ENCODE measurements around the gene SEC14L1.
"Not testable (repeated sequence)": the region's sequence is repeated elsewhere in the genome, so short reads cannot be mapped to it uniquely, and the experiment has no call there.

SEC14L1 gene

DNA sequence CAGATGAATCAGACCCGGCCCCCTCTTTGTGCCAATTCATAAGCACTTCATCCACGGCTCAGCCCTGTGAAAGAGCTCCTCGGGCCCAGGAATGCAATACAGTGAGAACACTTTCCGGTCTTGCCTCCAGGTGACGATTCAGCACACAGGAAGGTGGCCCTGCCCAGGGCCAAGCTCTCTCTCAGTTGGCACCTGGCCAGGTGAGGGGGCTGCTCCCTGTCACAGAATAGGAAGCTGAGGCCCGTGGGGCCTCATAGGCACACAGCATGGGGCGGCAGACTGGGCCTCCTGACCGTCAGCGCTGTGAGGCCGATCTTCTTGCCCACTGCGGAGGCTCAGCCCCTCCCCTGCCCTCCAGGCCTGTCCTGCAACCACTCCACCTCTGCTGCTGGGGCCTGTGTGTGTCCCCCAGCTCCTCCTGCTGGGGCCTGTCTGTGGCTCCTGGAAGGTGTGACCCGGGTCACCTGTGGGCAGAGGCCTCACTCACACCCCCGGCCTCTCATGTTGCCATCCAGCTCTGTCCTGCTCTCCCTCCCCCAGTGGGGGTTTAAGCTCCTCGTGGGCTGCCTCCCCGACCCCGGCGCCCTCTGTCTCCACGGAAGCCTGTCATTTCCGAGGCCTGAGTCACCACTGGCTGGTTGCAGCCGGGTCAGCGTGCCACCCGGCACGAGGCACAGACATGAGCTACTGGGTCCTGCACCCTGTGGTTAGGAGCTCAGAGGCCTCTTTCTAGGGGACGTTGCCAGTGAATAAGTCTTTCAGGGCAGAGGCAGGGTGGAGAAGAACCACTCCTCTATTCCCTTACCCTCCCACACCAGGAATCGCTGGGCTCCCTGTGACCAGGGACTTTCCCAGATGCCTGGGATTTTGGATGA is 114.4 kb downstream of the SEC14L1 start:
- no peak overlapping the region for H3K4me3 ChIP-seq (ENCODE audit: low read depth, low read length)
- TF ChIP-seq, protein P1, sequence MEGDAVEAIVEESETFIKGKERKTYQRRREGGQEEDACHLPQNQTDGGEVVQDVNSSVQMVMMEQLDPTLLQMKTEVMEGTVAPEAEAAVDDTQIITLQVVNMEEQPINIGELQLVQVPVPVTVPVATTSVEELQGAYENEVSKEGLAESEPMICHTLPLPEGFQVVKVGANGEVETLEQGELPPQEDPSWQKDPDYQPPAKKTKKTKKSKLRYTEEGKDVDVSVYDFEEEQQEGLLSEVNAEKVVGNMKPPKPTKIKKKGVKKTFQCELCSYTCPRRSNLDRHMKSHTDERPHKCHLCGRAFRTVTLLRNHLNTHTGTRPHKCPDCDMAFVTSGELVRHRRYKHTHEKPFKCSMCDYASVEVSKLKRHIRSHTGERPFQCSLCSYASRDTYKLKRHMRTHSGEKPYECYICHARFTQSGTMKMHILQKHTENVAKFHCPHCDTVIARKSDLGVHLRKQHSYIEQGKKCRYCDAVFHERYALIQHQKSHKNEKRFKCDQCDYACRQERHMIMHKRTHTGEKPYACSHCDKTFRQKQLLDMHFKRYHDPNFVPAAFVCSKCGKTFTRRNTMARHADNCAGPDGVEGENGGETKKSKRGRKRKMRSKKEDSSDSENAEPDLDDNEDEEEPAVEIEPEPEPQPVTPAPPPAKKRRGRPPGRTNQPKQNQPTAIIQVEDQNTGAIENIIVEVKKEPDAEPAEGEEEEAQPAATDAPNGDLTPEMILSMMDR (IDR thresholded peaks at IDR 0.05; ENCODE audit: borderline replicate concordance, insufficient read depth, low read depth, low read length), result no peak

DNA sequence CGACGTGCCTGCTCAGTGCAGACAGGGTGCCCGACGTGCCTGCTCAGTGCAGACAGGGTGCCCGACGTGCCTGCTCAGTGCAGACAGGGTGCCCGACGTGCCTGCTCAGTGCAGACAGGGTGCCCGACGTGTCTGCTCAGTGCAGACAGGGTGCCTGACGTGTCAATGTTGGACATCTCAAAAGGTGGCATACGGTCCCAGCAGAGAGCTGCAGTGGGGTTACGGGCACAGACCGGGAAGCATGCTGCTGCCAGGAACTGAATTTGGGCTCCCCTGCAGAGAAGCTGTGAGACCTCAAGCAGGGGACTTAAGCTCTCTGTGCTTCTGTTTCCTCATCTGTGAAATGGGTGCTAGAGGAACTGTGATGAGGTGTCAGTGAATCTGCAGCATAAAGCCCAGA is 115.2 kb downstream of the SEC14L1 start:
- not testable (repeated sequence) for H3K4me3 ChIP-seq (ENCODE audit: low read depth, low read length)

DNA sequence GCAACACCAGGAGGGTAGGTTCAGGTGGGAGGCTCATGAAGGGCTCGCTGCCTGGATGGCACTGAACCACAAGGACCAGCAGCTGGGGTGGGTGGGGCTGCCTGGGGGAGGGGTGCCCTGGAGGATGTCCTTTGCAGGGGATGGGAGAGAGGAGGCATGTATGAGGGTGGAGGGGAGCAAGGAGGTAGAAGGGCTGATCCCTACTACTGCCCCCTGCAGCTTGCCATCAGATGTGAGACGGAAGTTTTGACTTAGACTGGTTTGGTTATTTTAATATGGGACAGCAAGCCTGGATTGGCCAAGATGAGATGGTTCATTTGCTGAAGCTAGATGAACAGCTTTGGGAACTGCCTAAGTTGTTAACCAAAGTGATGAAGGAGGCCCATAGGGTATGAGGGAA is 115.9 kb downstream of the SEC14L1 start:
- TF ChIP-seq, protein P1 (IDR thresholded peaks at IDR 0.05; ENCODE audit: borderline replicate concordance, insufficient read depth, low read depth, low read length), result peak; percentile 8; the same call in 1 of the 2 replicates
- no peak overlapping the region for H3K4me3 ChIP-seq (ENCODE audit: low read depth, low read length)

DNA sequence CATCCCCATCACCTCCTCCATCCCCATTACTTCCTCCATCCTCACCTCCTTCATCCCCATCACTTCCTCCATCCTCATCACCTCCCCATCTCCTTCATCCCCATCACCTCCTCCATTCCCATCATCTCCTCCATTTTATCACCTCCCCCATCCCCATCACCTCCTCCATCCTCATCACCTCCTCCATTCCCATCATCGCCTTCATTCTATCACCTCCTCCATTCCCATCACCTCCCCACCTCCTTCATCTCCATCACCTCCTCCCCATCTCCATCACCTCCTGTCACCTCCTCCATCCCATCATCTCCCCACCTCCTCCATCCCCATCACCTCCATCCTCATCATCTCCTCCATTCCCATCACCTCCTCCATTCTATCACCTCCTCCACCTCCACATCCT is 116.4 kb downstream of the SEC14L1 start:
- TF ChIP-seq, protein P1 (IDR thresholded peaks at IDR 0.05; ENCODE audit: borderline replicate concordance, insufficient read depth, low read depth, low read length), result no peak
- no peak overlapping the region for H3K4me3 ChIP-seq (ENCODE audit: low read depth, low read length)

DNA sequence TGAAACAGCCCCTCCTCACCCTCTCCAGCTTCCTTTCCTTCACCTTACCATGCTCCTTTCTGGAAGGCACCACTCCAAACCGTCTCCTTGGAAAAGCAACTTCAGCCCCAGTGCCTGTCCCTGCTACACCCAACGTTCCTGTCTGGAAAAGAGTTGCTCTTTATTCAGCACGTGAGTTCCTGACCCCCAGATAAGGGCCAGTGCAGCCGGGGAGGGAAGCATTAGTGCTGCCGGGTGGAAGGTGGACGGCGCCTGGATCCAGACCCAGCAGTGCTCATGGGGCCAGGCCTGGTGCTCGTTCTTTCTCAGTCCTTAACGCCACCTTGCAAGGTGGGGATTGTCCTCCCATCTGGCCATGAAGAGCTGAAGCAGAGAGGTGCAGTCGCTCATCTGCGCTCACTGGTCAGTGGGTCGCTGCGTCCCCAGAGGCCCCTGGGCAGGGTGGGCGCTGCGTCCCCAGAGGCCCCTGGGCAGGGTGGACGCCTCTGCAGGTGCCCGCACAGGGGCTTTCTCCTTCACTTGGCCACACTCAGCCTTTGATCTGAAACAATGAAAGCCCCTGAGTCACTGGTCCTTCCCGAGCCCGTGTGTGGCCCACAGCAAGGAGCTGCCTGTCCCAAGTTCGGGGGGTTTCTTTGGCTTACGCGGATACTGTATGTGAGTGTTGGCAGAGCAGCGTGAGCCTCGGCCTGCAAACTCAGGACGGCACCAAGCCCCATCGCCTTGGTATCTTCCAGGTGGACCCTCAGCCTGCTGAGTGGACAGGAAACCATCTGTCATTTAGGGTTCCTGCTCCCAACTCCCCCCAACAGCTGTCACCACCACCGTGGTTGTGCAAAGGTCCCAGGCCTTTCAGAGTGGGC is 117.1 kb downstream of the SEC14L1 start:
- no peak overlapping the region for H3K4me3 ChIP-seq (ENCODE audit: low read depth, low read length)

DNA sequence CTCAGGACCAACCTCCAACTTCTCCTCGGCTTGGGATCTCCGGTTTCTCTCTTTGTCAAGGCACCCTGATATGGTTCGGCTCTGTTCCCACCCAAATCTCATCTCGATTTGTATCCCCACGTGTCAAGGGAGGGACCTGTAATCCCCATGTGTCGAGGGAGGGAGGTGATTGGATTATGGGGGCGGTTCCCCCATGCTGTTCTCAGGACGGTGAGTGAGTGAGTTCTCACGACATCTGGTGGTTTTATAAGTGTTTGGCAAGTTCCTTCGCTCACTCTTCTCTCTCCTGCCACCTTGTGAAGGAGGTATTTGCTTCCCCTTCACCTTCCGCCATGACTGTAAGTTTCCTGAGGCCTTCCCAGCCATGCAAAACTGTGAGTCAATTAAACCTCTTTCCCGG is 117.9 kb downstream of the SEC14L1 start:
- no peak overlapping the region for H3K4me3 ChIP-seq (ENCODE audit: low read depth, low read length)
- TF ChIP-seq, protein P1 (IDR thresholded peaks at IDR 0.05; ENCODE audit: borderline replicate concordance, insufficient read depth, low read depth, low read length), result no peak

More for the DNA sequence above, 117.1 kb downstream of the SEC14L1 start:
- TF ChIP-seq, protein P1 (IDR thresholded peaks at IDR 0.05; ENCODE audit: borderline replicate concordance, insufficient read depth, low read depth, low read length), result no peak

DNA sequence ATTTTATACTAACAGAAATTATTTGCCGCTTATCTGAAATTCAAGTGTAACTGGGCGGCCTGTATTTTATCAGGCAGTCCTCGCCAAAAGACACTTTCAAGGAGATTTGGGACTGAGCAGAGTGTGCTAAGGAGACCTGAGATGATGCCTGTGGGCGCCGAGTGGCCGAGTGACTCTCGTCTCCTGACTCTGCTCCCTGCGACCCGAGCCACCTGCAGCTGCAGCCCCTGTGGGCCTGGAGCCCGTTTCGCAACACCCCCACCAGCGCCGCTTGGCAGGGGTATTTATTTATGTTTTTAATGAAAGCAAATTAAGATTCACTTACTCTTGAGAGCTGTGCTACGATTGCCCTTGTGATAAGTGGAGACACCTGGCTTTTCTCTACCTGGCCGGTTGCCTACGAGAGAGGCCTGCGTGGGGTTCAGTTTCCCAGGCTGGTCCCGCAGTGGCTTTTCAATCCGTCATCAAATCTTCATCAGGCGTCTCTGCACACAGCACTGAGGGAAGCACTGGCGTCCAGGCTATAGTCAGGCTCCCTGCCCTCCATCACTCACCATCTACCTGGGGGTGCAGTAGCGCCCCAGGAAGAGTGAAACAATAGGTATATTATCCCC is 124.0 kb downstream of the SEC14L1 start:
- TF ChIP-seq, protein P1 (IDR thresholded peaks at IDR 0.05; ENCODE audit: borderline replicate concordance, insufficient read depth, low read depth, low read length), result no peak
- H3K4me3 ChIP-seq (ENCODE audit: low read depth, low read length), result no peak overlapping the region

Data from GM12875 (cell line).